Gastrocnemius medialis (tissue), 4 donors: ENCODE data around the gene CCDC40.

Experiments
- POLR2A ChIP-seq, 2 donors: fragments of 450-650 bp; IDR thresholded peaks; one replicate each; pipeline ENCODE4 v1.6.1; 2017; ENCODE audit warnings: antibody characterized with exemption in 2 of 2, mild to moderate bottlenecking in 2 of 2, moderate library complexity in 2 of 2
- TF ChIP-seq, protein P1 (sequence below), 5 experiments: fragments of 450-650 bp in 3 of 5; fragments of 200-600 bp in 2 of 5; sonication (generic) in 2 of 5; IDR thresholded peaks in 4 of 5; conservative IDR thresholded peaks in 1 of 5; 1 replicate in 4 of 5; 2 replicates in 1 of 5; pipeline ENCODE4 v1.5.1; 2016 to 2019; ENCODE audit warnings: antibody characterized with exemption in 5 of 5, mild to moderate bottlenecking in 3 of 5, moderate library complexity in 3 of 5

DNA sequence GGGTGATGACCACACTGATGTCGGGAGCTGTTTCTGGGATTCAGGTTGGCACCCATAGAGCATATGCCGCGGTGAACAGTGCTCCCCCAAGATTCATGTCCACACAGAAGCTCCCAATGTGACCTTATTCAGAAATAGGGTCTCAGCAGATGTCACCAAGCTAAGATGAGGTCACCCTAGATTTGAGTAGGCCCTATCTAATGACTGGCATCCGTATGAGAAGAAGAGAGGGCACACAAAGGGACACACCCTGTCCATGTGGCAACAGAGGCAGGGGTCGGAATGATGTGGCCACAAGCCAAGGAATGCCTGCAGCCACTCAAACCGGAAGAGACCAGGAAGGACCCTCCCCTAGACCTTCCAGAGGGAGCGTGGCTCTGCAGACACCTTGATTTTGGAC is 36.3 kb upstream of the CCDC40 start:
- TF ChIP-seq POLR2A (IDR thresholded peaks at IDR 0.05), result no peak
- TF ChIP-seq, protein P1, sequence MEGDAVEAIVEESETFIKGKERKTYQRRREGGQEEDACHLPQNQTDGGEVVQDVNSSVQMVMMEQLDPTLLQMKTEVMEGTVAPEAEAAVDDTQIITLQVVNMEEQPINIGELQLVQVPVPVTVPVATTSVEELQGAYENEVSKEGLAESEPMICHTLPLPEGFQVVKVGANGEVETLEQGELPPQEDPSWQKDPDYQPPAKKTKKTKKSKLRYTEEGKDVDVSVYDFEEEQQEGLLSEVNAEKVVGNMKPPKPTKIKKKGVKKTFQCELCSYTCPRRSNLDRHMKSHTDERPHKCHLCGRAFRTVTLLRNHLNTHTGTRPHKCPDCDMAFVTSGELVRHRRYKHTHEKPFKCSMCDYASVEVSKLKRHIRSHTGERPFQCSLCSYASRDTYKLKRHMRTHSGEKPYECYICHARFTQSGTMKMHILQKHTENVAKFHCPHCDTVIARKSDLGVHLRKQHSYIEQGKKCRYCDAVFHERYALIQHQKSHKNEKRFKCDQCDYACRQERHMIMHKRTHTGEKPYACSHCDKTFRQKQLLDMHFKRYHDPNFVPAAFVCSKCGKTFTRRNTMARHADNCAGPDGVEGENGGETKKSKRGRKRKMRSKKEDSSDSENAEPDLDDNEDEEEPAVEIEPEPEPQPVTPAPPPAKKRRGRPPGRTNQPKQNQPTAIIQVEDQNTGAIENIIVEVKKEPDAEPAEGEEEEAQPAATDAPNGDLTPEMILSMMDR (IDR thresholded peaks at IDR 0.05 in 4 of 5, conservative IDR thresholded peaks at IDR 0.05 in 1 of 5), result no peak
